ENCODE data around the gene APCDD1L. TPM values are rescaled to one million over a fixed set of nuclear protein-coding genes. Genes with fewer than 3 reads are reported as not detected.

APCDD1L gene
- total and polyA plus RNA-seq, 8 donors = 0.16 to 1.8 (median 0.32) TPM

GRCh38 chr20:58435237-58435636 is 80.0 kb downstream of the APCDD1L start:
- no peaks in the 10 kb centered on the region for H3K27me3 ChIP-seq
- no peaks in the 10 kb centered on the region for H3K9me3 ChIP-seq
- intact Hi-C loops (cut with DNase I) = no loop called here
- H3K4me1 ChIP-seq = peaks cover 5 to 9% (median 5%) of the 10 kb centered on the region in 3 donors
- no peak for TF ChIP-seq CTCF (IDR thresholded peaks at IDR 0.05)
- FAIRE-seq (no peak), ATAC-seq (no peak), DNase-seq (no peak)
- WGBS, 2 donors = 89 to 90% methylated on average over 6 of the region's 6 CpGs
- no peak overlapping the region for H3K27ac ChIP-seq
- H3K4me3 ChIP-seq = no peak overlapping the region
- H3K36me3 ChIP-seq = no peaks in the 10 kb centered on the region

DNA sequence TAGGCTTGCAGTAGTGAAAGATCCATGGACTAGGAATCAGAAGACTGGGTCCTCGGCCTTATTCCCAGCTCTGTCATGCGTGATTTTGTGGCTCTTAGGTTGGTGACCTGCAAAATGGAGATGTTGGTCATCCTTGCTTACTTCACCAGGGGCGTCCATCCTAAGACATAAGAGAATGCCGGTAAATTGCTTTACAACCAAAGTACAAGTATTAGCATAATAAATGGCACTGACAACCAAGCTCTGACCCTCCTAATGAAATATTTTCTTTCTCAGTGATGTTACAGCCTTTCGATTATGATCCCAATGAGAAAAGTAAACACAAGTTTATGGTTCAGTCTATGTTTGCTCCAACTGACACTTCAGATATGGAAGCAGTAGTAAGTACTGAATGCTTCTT is 80.9 kb downstream of the APCDD1L start:
- Histone ChIP-seq H3K4me3 (no peak overlapping the region), H3K27ac (no peak overlapping the region), H3K9me3 (no peaks in the 10 kb centered on the region), H3K36me3 (no peaks in the 10 kb centered on the region), H3K27me3 (no peaks in the 10 kb centered on the region), H3K4me1 (peaks cover 5 to 9% (median 5%) of the 10 kb centered on the region in 3 donors)
- intact Hi-C loops (cut with DNase I) = no loop called here
- FAIRE-seq = no peak
- WGBS, 2 donors = 81 to 82% methylated on average over 5 of the region's 5 CpGs
- DNase-seq = no peak
- ATAC-seq = no peak
- no peak for TF ChIP-seq CTCF (IDR thresholded peaks at IDR 0.05)

- peaks cover 5 to 9% (median 5%) of the 10 kb centered on the region in 3 donors for H3K4me1 ChIP-seq
- no peak for TF ChIP-seq CTCF (IDR thresholded peaks at IDR 0.05)
- WGBS, 2 donors = 66 to 69% methylated on average over 1 of the region's 1 CpG
- H3K36me3 ChIP-seq = no peaks in the 10 kb centered on the region
- no peaks in the 10 kb centered on the region for H3K9me3 ChIP-seq
- FAIRE-seq (no peak), ATAC-seq (peak in 1 of 4 donors; percentile 32), DNase-seq (no peak)
- no peaks in the 10 kb centered on the region for H3K27me3 ChIP-seq
- H3K4me3 ChIP-seq = no peak overlapping the region
- H3K27ac ChIP-seq = no peak overlapping the region
- intact Hi-C loops (cut with DNase I) = no loop called here
Observed at GRCh38 chr20:58433759-58434158, 81.4 kb downstream of the APCDD1L start.

- TF ChIP-seq CTCF (IDR thresholded peaks at IDR 0.05) = no peak
- DNase-seq = no peak
- no peaks in the 10 kb centered on the region for H3K9me3 ChIP-seq
- WGBS, 2 donors = 95 to 97% methylated on average over 2 of the region's 2 CpGs
- no peaks in the 10 kb centered on the region for H3K36me3 ChIP-seq
- H3K4me1 ChIP-seq = peaks cover 5 to 9% (median 5%) of the 10 kb centered on the region in 3 donors
- FAIRE-seq = no peak
- no peak for ATAC-seq
- no peaks in the 10 kb centered on the region for H3K27me3 ChIP-seq
- H3K4me3 ChIP-seq = no peak overlapping the region
- intact Hi-C loops (cut with DNase I) = no loop called here
- no peak overlapping the region for H3K27ac ChIP-seq
Observed at GRCh38 chr20:58433029-58433647, 82.1 kb downstream of the APCDD1L start.

DNA sequence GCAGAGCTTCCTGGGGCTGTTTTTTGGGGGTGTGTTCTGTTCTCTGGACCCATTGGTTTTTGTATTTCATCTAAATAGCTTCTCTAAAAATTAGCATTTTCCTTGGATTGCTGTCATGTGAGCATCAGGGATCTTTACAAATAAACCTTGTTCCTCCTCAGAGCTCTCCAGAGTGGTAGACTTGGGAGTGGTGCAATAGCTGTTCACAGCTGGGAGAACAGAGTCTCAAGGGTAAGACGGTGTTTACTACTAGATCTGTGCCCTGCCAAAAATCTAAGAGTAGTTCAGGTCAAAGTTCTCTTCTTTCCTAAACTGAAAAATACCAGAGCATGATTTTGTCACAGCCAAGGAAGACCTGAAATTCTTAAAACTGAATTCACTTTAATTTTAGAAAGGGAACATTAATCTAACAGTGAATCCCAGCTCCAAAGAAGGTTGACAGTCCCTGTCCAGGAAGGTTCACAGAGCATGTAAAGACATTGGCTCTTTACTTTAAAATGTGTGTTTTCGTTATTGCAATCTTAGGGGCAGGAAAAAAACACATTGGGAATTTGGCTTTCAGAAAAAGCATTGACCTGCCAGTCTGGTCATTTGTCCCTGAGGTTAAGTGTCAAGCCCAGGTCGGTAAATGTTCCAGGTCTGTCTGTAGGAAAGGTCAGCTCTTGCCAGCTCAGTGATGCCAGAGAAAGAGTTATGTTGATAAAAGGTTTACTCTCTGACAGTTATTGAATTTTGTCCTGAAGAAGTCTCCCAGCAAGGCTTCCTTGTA is 82.8 kb downstream of the APCDD1L start:
- FAIRE-seq = no peak
- Histone ChIP-seq H3K27me3 (no peaks in the 10 kb centered on the region), H3K9me3 (no peaks in the 10 kb centered on the region), H3K27ac (no peak overlapping the region), H3K4me1 (peaks cover 5 to 9% (median 5%) of the 10 kb centered on the region in 3 donors), H3K36me3 (no peaks in the 10 kb centered on the region), H3K4me3 (no peak overlapping the region)
- no peak for TF ChIP-seq CTCF (IDR thresholded peaks at IDR 0.05)
- peak in 2 of 4 donors; percentile 52 for ATAC-seq
- WGBS, 2 donors = 47 to 62% methylated on average over 3 of the region's 3 CpGs
- intact Hi-C loops (cut with DNase I) = no loop called here
- no peak for DNase-seq
